Endothelial cell of umbilical vein (primary cell): ENCODE data around the gene ZNF362. TPM values are rescaled to one million over a fixed set of nuclear protein-coding genes. Genes with fewer than 3 reads are reported as not detected.

Source experiments
- BruUV-seq: library from RNA; stranded (reverse); fragments of 400-500 nt; replicated peaks from 2 replicates; lab custom pipeline; 2021; lab: Mats Ljungman, UMichigan
- CTCF ChIA-PET: fragments of 300-600, 350-600 bp; sonication (Branson Sonifier 250); formaldehyde crosslinking; loops from one replicate; lab custom pipeline; 2021; ENCODE audit warnings: antibody characterized with exemption, inconsistent platforms; lab: Charles Lee
- POLR2A ChIA-PET: fragments of 300-600, 350-600 bp; sonication (Branson Sonifier 250); formaldehyde crosslinking; loops from one replicate; lab custom pipeline; 2021; ENCODE audit warnings: antibody characterized with exemption, inconsistent platforms; lab: Charles Lee
- DNase-seq: peaks from one replicate; pipeline ENCODE4 v3.0.0-alpha.2; 2011; ENCODE audit warnings: low read depth, low spot score
- FAIRE-seq: peaks from 2 replicates; lab custom pipeline; 2011; peaks lifted over from hg19 to GRCh38; lab: Jason Lieb, UNC
- H2AFZ ChIP-seq: 2 replicates; pipeline ENCODE4 v1.6.0; 2012; ENCODE audit warnings: low read depth, low read length, control low read depth, inconsistent platforms
- H3K27ac ChIP-seq: 2 replicates; pipeline ENCODE4 v1.5.1; 2011; ENCODE audit warnings: low read depth, mild to moderate bottlenecking, control low read depth, low read length, moderate library complexity; ENCODE audit not compliant: insufficient read depth
- H3K27me3 ChIP-seq, 2 experiments: 2 replicates each; pipeline versions ENCODE4 v1.6.0 to v1.6.1; 2011; ENCODE audit warnings: low read length in 2 of 2, mixed read lengths in 1 of 2; ENCODE audit not compliant: control insufficient read depth in 2 of 2, insufficient read depth in 2 of 2
- H3K36me3 ChIP-seq, 2 experiments: 2 replicates in 1 of 2; 3 replicates in 1 of 2; pipeline ENCODE4 v1.5.1; 2011; ENCODE audit warnings: low read length in 2 of 2, mild to moderate bottlenecking in 1 of 2, moderate library complexity in 1 of 2; ENCODE audit not compliant: control insufficient read depth in 2 of 2, insufficient read depth in 2 of 2; ENCODE audit errors: extremely low read depth in 1 of 2
- H3K4me1 ChIP-seq: 3 replicates; pipeline ENCODE4 v1.5.1; 2011; ENCODE audit warnings: mild to moderate bottlenecking, low read length; ENCODE audit not compliant: control insufficient read depth, insufficient read depth; ENCODE audit errors: extremely low read depth
- H3K4me2 ChIP-seq: 2 replicates; pipeline ENCODE4 v1.6.1; 2011; ENCODE audit warnings: low read length, control low read depth, mixed read lengths; ENCODE audit not compliant: insufficient read depth
- H3K4me3 ChIP-seq, 3 experiments: fragments of 200-600 bp in 1 of 3; sonication (generic), shearing (Covaris generic) in 1 of 3; replicated peaks in 1 of 3; 2 replicates each; pipeline ENCODE4 v1.5.1; 2011 to 2016; ENCODE audit warnings: control low read depth in 3 of 3, low read length in 3 of 3, mild to moderate bottlenecking in 2 of 3, inconsistent platforms in 1 of 3, low read depth in 1 of 3, moderate library complexity in 1 of 3; ENCODE audit not compliant: insufficient read depth in 1 of 3
- H3K79me2 ChIP-seq: 2 replicates; pipeline ENCODE4 v1.6.0; 2012; ENCODE audit warnings: low read length, inconsistent platforms; ENCODE audit not compliant: control insufficient read depth, insufficient read depth
- H3K9ac ChIP-seq: replicated peaks from 2 replicates; pipeline ENCODE3; 2011; ENCODE audit warnings: low read length, control low read depth; ENCODE audit not compliant: insufficient read depth; ENCODE audit errors: extremely low read depth
- H3K9me1 ChIP-seq: replicated peaks from 3 replicates; pipeline ENCODE4 v1.6.0; 2011; ENCODE audit warnings: mild to moderate bottlenecking, low read length; ENCODE audit not compliant: control insufficient read depth, insufficient read depth; ENCODE audit errors: extremely low read depth
- H3K9me3 ChIP-seq: replicated peaks from 2 replicates; pipeline ENCODE4 v1.5.1; 2012; ENCODE audit warnings: low read length, inconsistent platforms; ENCODE audit not compliant: control insufficient read depth, insufficient read depth
- H4K20me1 ChIP-seq: replicated peaks from 2 replicates; pipeline ENCODE3; 2011; ENCODE audit warnings: mild to moderate bottlenecking, low read length; ENCODE audit not compliant: control insufficient read depth, insufficient read depth; ENCODE audit errors: extremely low read depth
- EZH2 ChIP-seq: IDR thresholded peaks from 2 replicates; pipeline ENCODE4 v1.6.1; 2012; ENCODE audit warnings: borderline replicate concordance, low read depth, mild to moderate bottlenecking, moderate library complexity, low read length, inconsistent platforms; ENCODE audit not compliant: severe bottlenecking
- FOS ChIP-seq: IDR thresholded peaks from 2 replicates; pipeline ENCODE4 v1.6.1; 2011; ENCODE audit warnings: mild to moderate bottlenecking, low read length, moderate library complexity, borderline replicate concordance; ENCODE audit not compliant: insufficient read depth
- GATA2 ChIP-seq: IDR thresholded peaks from 2 replicates; pipeline ENCODE4 v1.7.0; 2011; ENCODE audit warnings: low read depth, mild to moderate bottlenecking, moderate library complexity, mixed read lengths, low read length; ENCODE audit not compliant: insufficient read length, insufficient read depth
- JUN ChIP-seq: IDR thresholded peaks from 2 replicates; pipeline ENCODE4 v1.6.1; 2011; ENCODE audit warnings: borderline replicate concordance, low read depth; ENCODE audit not compliant: insufficient read length, insufficient read depth
- MYC ChIP-seq: IDR thresholded peaks from one replicate; pipeline ENCODE4 v1.6.1; 2011; ENCODE audit warnings: mild to moderate bottlenecking, low read depth, low read length
- POLR2A ChIP-seq: IDR thresholded peaks from 2 replicates; pipeline ENCODE4 v1.6.1; 2012; ENCODE audit warnings: low read depth, mild to moderate bottlenecking, control low read depth, low read length
- POLR2AphosphoS5 ChIP-seq: IDR thresholded peaks from 2 replicates; pipeline ENCODE4 v1.6.1; 2012; ENCODE audit warnings: low read depth, mild to moderate bottlenecking, control low read depth, low read length, moderate library complexity; ENCODE audit not compliant: insufficient read depth
- dilution Hi-C: fragments of 300-500 bp; cut with MboI; formaldehyde crosslinking; loops from one replicate; pipeline ENCODE4 v1.15.0; 2019; ENCODE audit warnings: low sequenced_read_pairs; ENCODE audit not compliant: extremely low pct_ligation_motif_present
- intact Hi-C: fragments of 100-400 bp; cut with micrococcal nuclease; formaldehyde crosslinking; loops from one replicate; pipeline ENCODE4 v1.10.0; 2022
- polyA plus RNA-seq, 4 experiments: library from polyadenylated mRNA; depleted of rRNA in 3 of 4; stranded (reverse) in 3 of 4; unstranded in 1 of 4; fragments of >200 nt; gene quantifications; 2 replicates each; pipeline versions ENCODE4 v1.2.1 to v1.2.3, GENCODE V29; 2011 to 2012; ENCODE audit warnings: missing spikeins in 1 of 4
- total RNA-seq: library from RNA; stranded (reverse); gene quantifications from 2 replicates; pipeline ENCODE4 v1.2.3, GENCODE V29; 2021
- TF ChIP-seq, protein P1 (sequence below), 2 donors: IDR thresholded peaks; 1 replicate in 1 of 2; 2 replicates in 1 of 2; pipeline ENCODE4 v1.5.1; 2011; ENCODE audit warnings: low read length in 2 of 2, mild to moderate bottlenecking in 2 of 2, moderate library complexity in 2 of 2, control low read depth in 1 of 2, inconsistent platforms in 1 of 2, low read depth in 1 of 2; ENCODE audit not compliant: insufficient read depth in 1 of 2; ENCODE audit errors: extremely low read depth in 1 of 2
- TF ChIP-seq, protein P2 (sequence below): IDR thresholded peaks from 2 replicates; pipeline ENCODE4 v1.6.1; 2011; ENCODE audit not compliant: insufficient read depth, insufficient read length

Gene ZNF362
- total and polyA plus RNA-seq, 2 donors (not counting 3 experiments of a cell fraction or from before 2014, with no cell fraction given): 28.4 to 35.3 TPM

DNA sequence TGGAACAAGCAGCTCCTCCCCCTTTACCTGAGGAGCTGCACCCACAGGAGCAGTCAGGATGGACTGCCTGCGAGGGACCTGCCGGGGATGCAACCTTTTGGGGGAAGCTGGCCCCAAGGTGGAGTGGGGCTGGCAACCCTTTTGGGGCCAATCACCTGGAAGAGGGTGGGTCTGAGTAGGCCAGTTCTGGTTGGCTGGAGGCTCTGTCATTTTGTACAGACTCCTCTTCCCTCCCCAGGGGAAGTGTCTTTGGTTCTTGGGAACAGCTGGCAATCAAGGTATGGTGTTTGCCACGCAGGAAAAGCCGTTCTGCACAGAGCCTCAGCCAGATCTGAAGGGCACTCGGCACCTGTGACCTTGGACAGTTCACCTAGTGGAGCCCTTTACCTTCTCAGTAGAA, 64.9 kb downstream of the ZNF362 start:
- no peak for DNase-seq
- POLR2A ChIA-PET: no interaction called here
- no peak overlapping the region for H3K27ac ChIP-seq
- H4K20me1 ChIP-seq: no peaks in the 10 kb centered on the region
- H3K9me3 ChIP-seq: no peaks in the 10 kb centered on the region
- no peak for FAIRE-seq
- H3K4me2 ChIP-seq: no peak overlapping the region
- no peak for TF ChIP-seq POLR2AphosphoS5
- TF ChIP-seq MYC: no peak
- no peak for TF ChIP-seq JUN
- no peak for TF ChIP-seq EZH2
- no peak for TF ChIP-seq FOS
- TF ChIP-seq, protein P1, sequence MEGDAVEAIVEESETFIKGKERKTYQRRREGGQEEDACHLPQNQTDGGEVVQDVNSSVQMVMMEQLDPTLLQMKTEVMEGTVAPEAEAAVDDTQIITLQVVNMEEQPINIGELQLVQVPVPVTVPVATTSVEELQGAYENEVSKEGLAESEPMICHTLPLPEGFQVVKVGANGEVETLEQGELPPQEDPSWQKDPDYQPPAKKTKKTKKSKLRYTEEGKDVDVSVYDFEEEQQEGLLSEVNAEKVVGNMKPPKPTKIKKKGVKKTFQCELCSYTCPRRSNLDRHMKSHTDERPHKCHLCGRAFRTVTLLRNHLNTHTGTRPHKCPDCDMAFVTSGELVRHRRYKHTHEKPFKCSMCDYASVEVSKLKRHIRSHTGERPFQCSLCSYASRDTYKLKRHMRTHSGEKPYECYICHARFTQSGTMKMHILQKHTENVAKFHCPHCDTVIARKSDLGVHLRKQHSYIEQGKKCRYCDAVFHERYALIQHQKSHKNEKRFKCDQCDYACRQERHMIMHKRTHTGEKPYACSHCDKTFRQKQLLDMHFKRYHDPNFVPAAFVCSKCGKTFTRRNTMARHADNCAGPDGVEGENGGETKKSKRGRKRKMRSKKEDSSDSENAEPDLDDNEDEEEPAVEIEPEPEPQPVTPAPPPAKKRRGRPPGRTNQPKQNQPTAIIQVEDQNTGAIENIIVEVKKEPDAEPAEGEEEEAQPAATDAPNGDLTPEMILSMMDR (IDR thresholded peaks at IDR 0.05; ENCODE audit: extremely low read depth in 1 of 2, insufficient read depth in 1 of 2, low read depth in 1 of 2, low read length in 2 of 2): no peak
- no peak for TF ChIP-seq GATA2
- TF ChIP-seq POLR2A: no peak
- TF ChIP-seq, protein P2, sequence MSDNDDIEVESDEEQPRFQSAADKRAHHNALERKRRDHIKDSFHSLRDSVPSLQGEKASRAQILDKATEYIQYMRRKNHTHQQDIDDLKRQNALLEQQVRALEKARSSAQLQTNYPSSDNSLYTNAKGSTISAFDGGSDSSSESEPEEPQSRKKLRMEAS: no peak
- H3K4me1 ChIP-seq: no peaks in the 10 kb centered on the region
- H3K9me1 ChIP-seq: no peaks in the 10 kb centered on the region
- H3K27me3 ChIP-seq: no peaks in the 10 kb centered on the region
- H3K9ac ChIP-seq: no peak overlapping the region
- dilution Hi-C loops (no loop called here), intact Hi-C loops (no loop called here)
- H2AFZ ChIP-seq: no peak overlapping the region
- no peaks in the 10 kb centered on the region for H3K79me2 ChIP-seq
- H3K36me3 ChIP-seq: peaks cover 16 to 34% of the 10 kb centered on the region in 2 experiments
- no peak overlapping the region for H3K4me3 ChIP-seq
- BruUV-seq: no TSS peak
- CTCF ChIA-PET: interaction anchor here (1.0 to 2.1 kb wide), 6 partner anchors 16 to 150 kb away, joined by 3 to 10 read pairs (median 4); no protein-coding TSS in a partner anchor
